HG02623 (cell line): ENCODE results near the gene NTM.

Source experiments
- ATAC-seq: cut with Tn5 transposase; IDR thresholded peaks from one replicate; pipeline ENCODE4 v1.9.1; 2021; ENCODE audit warnings: moderate library complexity; ENCODE audit not compliant: unreplicated experiment

The NTM gene

GRCh38 chr11:132228746-132229325 is 858.4 kb downstream of the NTM start:
- ATAC-seq: no peak

GRCh38 chr11:132231656-132232347 is 861.4 kb downstream of the NTM start:
- no peak for ATAC-seq

- no peak for ATAC-seq
These were observed 864.5 kb downstream of the NTM start for GRCh38 chr11:132234878-132235277.

GRCh38 chr11:132237781-132238180 is 867.4 kb downstream of the NTM start:
- no peak for ATAC-seq

- no peak for ATAC-seq
These were observed 868.0 kb downstream of the NTM start for GRCh38 chr11:132238331-132238866.

- no peak for ATAC-seq
These were observed 870.0 kb downstream of the NTM start for GRCh38 chr11:132240374-132240773.

- no peak for ATAC-seq
These were observed 872.2 kb downstream of the NTM start for GRCh38 chr11:132242632-132243031.

- ATAC-seq: no peak
These were observed 874.4 kb downstream of the NTM start for GRCh38 chr11:132244846-132245245.

- no peak for ATAC-seq
These were observed 875.3 kb downstream of the NTM start for GRCh38 chr11:132245403-132246385.

GRCh38 chr11:132248580-132248979 is 878.2 kb downstream of the NTM start:
- no peak for ATAC-seq

GRCh38 chr11:132249256-132249655 is 878.8 kb downstream of the NTM start:
- no peak for ATAC-seq

- no peak for ATAC-seq
These were observed 880.6 kb downstream of the NTM start for GRCh38 chr11:132251061-132251460.

GRCh38 chr11:132253469-132254264 is 883.3 kb downstream of the NTM start:
- ATAC-seq: no peak

GRCh38 chr11:132254906-132255305 is 884.5 kb downstream of the NTM start:
- ATAC-seq: no peak

- no peak for ATAC-seq
These were observed 886.3 kb downstream of the NTM start for GRCh38 chr11:132256528-132257279.

GRCh38 chr11:132257871-132258270 is 887.5 kb downstream of the NTM start:
- no peak for ATAC-seq

- ATAC-seq: no peak
These were observed 888.5 kb downstream of the NTM start for GRCh38 chr11:132258875-132259274.

- no peak for ATAC-seq
These were observed 890.2 kb downstream of the NTM start for GRCh38 chr11:132260636-132261035.

GRCh38 chr11:132263241-132263640 is 892.8 kb downstream of the NTM start:
- ATAC-seq: no peak

GRCh38 chr11:132263875-132264274 is 893.5 kb downstream of the NTM start:
- ATAC-seq: no peak
